Lower lobe of right lung (tissue), 2 donors: Measurements from ENCODE around the gene FNDC5. TPM values are rescaled to one million over a fixed set of nuclear protein-coding genes. Genes with fewer than 3 reads are reported as not detected.

Experiments used
- ATAC-seq, 2 donors: fragments of 200-7000 bp; cut with Tn5 transposase; one replicate each; pipeline ENCODE4 v1.9.1; 2020 to 2022; ENCODE audit warnings: mild to moderate bottlenecking in 2 of 2, moderate library complexity in 2 of 2
- DNase-seq: peaks from one replicate; pipeline ENCODE4 v3.0.0-alpha.2; 2020
- H3K27ac ChIP-seq: fragments of 200-600 bp; one replicate; pipeline ENCODE4 v1.8.0; 2022
- H3K27me3 ChIP-seq: fragments of 200-600 bp; one replicate; pipeline ENCODE4 v1.8.0; 2022; ENCODE audit warnings: low read depth
- H3K36me3 ChIP-seq: fragments of 200-600 bp; one replicate; pipeline ENCODE4 v1.8.0; 2022; ENCODE audit warnings: mild to moderate bottlenecking
- H3K4me1 ChIP-seq: fragments of 200-600 bp; one replicate; pipeline ENCODE4 v1.8.0; 2022
- H3K4me3 ChIP-seq: fragments of 200-600 bp; one replicate; pipeline ENCODE4 v1.8.0; 2022; ENCODE audit warnings: mild to moderate bottlenecking
- H3K9me3 ChIP-seq: fragments of 200-600 bp; one replicate; pipeline ENCODE4 v1.8.0; 2022
- CTCF ChIP-seq: fragments of 200-600 bp; IDR thresholded peaks from one replicate; pipeline ENCODE4 v1.8.0; 2022; ENCODE audit warnings: antibody characterized with exemption, mild to moderate bottlenecking
- intact Hi-C: fragments of 100-400 bp; cut with DNase I; formaldehyde crosslinking; loops from one replicate; pipeline ENCODE4 v1.11.0; 2022
- total RNA-seq: library from RNA; stranded (reverse); fragmentation: NEBNext Ultra II Directional; extraction: Animal tissue kit (Norgen Biotek cat#: 25700); gene quantifications from one replicate; pipeline ENCODE4 v1.2.1, GENCODE V29; 2021
- donor health status: DM: no; HTN: yes; CAD: no; lungs with severe emphysema.

Gene FNDC5
- total RNA-seq, 1 donor from 2014 or later = 0.65 TPM

GRCh38 chr1:32817159-32817814 is 53.4 kb downstream of the FNDC5 start, which contains the start of the genes S100PBP and YARS1:
Gene S100PBP (plus strand): TSS chr1:32817653. CDS start chr1:32826100, 8,447 bp downstream.
Gene YARS1 (minus strand): TSS chr1:32817358. CDS start chr1:32817244, 114 bp downstream.
- Histone ChIP-seq H3K4me3 (peak within 1 kb of the TSS; percentile 98), H3K27me3 (no peaks in the 10 kb centered on the region), H3K4me1 (peaks cover 55% of the 10 kb centered on the region), H3K27ac (peak within 1 kb of the TSS; percentile 95), H3K9me3 (no peaks in the 10 kb centered on the region), H3K36me3 (peaks cover under 1% of the 10 kb centered on the region)
- DNase-seq = peak; percentile 99
- peak; percentile 99 for ATAC-seq
- TF ChIP-seq CTCF = peak; percentile 15
- intact Hi-C loops = no loop called here

GRCh38 chr1:32816676-32817158 is 54.0 kb downstream of the FNDC5 start:
- Histone ChIP-seq H3K9me3 (no peaks in the 10 kb centered on the region), H3K4me1 (peaks cover 55% of the 10 kb centered on the region), H3K36me3 (peaks cover 6% of the 10 kb centered on the region), H3K27me3 (no peaks in the 10 kb centered on the region), H3K27ac (peak overlapping the region; percentile 95), H3K4me3 (peak overlapping the region; percentile 98)
- intact Hi-C loops = no loop called here
- ATAC-seq = peak; percentile 2 to 25
- DNase-seq = no peak
- TF ChIP-seq CTCF = no peak

DNA sequence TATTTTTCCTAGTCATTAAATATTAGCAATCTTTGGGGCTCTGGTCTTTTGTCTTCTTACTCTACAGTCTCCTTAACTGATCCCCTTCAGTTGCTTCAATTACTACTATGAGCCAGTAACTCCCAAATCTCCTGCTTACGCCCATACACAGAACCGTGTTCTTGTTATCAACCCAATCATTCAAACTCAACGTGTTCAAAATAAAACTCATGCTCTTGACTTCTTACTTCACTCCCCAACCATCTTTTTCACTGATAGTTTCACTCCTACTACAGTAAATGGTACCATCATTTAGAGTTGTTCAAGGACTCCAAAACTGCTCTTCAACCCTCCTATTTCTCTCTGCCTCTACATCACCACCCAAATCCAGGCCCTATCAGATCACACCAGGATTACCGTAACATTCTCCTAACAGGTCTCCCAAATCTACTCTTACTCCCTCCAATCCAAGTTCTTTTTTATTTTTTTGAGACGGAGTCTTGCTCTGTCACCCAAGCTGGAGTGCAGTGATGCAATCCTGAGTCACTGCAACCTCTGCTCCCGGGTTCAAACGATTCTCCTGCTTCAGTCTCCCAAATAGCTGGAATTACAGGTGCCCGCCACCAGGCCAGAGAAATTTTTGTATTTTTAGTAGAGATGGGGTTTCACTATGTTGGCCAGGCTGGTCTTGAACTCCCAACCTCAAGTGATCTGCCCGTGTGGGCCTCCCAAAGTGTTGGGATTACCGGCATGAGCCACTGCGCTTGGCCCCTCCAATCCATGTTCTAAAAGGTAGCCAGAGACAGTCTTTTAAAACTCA is 56.6 kb downstream of the FNDC5 start:
- no peak for TF ChIP-seq CTCF
- H3K27ac ChIP-seq = no peak overlapping the region
- no peaks in the 10 kb centered on the region for H3K27me3 ChIP-seq
- no peaks in the 10 kb centered on the region for H3K9me3 ChIP-seq
- no peak for ATAC-seq
- no peak for DNase-seq
- peaks cover 44% of the 10 kb centered on the region for H3K4me1 ChIP-seq
- H3K36me3 ChIP-seq = peaks cover 26% of the 10 kb centered on the region
- intact Hi-C loops = no loop called here
- no peak overlapping the region for H3K4me3 ChIP-seq

Other genes with a start within 250 kb of the FNDC5 start
- gene ZBTB8OS, start 220.4 kb downstream of the FNDC5 start, total RNA-seq = 55.9 TPM
- gene RBBP4, start 219.7 kb downstream of the FNDC5 start, total RNA-seq = 155 TPM
- 14.5 TPM for gene SYNC, start 168.1 kb downstream of the FNDC5 start, total RNA-seq
- gene YARS1, start 53.6 kb downstream of the FNDC5 start, total RNA-seq = 96.7 TPM
- 37.5 TPM for gene S100PBP, start 53.3 kb downstream of the FNDC5 start, total RNA-seq
- not detected for gene HPCA, start 15.6 kb upstream of the FNDC5 start, total RNA-seq
- gene TMEM54, start 30.5 kb upstream of the FNDC5 start, total RNA-seq = 44.0 TPM
- gene RNF19B, start 93.9 kb upstream of the FNDC5 start, total RNA-seq = 27.9 TPM
- gene AK2, start 166.0 kb upstream of the FNDC5 start, total RNA-seq = 103 TPM
- 2.4 TPM for gene AZIN2, start 210.2 kb upstream of the FNDC5 start, total RNA-seq